Gastroesophageal sphincter (tissue), 4 donors: Measurements from ENCODE around the gene NDUFS4. TPM values are rescaled to one million over a fixed set of nuclear protein-coding genes. Genes with fewer than 3 reads are reported as not detected.

ENCODE experiments used
- ATAC-seq: fragments of 150-250 bp; one replicate; pipeline ENCODE4 v1.9.1; 2016; ENCODE audit warnings: mild to moderate bottlenecking, moderate library complexity
- H3K27ac ChIP-seq, 4 donors: fragments of 200-600 bp; sonication (generic) in 3 of 4; 1 replicate in 3 of 4; 2 replicates in 1 of 4; pipeline ENCODE4 v1.5.1; 2016 to 2019
- H3K27me3 ChIP-seq: fragments of 200-600 bp; sonication (generic); one replicate; pipeline ENCODE4 v1.5.1; 2019
- H3K36me3 ChIP-seq, 2 donors: fragments of 200-600 bp; sonication (generic); one replicate each; pipeline ENCODE4 v1.5.1; 2019; ENCODE audit warnings: control low read depth in 1 of 2
- H3K4me1 ChIP-seq, 3 donors: fragments of 200-600 bp; sonication (generic); 1 replicate in 2 of 3; 2 replicates in 1 of 3; pipeline ENCODE4 v1.5.1; 2016 to 2019; ENCODE audit warnings: control low read depth in 2 of 3
- H3K4me3 ChIP-seq, 2 donors: fragments of 200-600 bp; sonication (generic); one replicate each; pipeline ENCODE4 v1.5.1; 2019; ENCODE audit warnings: mild to moderate bottlenecking in 1 of 2, moderate library complexity in 1 of 2
- H3K9me3 ChIP-seq, 3 donors: fragments of 200-600 bp; sonication (generic); one replicate each; pipeline ENCODE4 v1.5.1; 2017 to 2019; ENCODE audit warnings: control low read depth in 2 of 3
- EP300 ChIP-seq: sonication (generic); formaldehyde crosslinking; IDR thresholded peaks from one replicate; pipeline ENCODE4 v1.6.1; 2017; ENCODE audit warnings: antibody characterized with exemption, mild to moderate bottlenecking
- POLR2A ChIP-seq, 2 donors: fragments of 450-650 bp; IDR thresholded peaks; one replicate each; pipeline ENCODE4 v1.6.1; 2017; ENCODE audit warnings: antibody characterized with exemption in 2 of 2, mild to moderate bottlenecking in 2 of 2, moderate library complexity in 1 of 2
- POLR2AphosphoS5 ChIP-seq: sonication (generic); formaldehyde crosslinking; IDR thresholded peaks from one replicate; pipeline ENCODE4 v1.6.1; 2017; ENCODE audit warnings: antibody characterized with exemption
- WGBS, 2 donors: methylation state at CpG; one replicate each; pipeline ENCODE4 v1.1.5; 2018; ENCODE audit warnings: low coverage in 1 of 2; 5-methylcytosine and 5-hydroxymethylcytosine counted together
- total RNA-seq, 4 donors: library from RNA; depleted of rRNA; stranded (reverse); fragments of >200 nt; gene quantifications; one replicate each; pipeline ENCODE4 v1.1.0, GENCODE V29; 2016
- TF ChIP-seq, protein P1 (sequence below), 4 experiments: fragments of 200-600 bp in 2 of 4; fragments of 450-650 bp in 2 of 4; sonication (generic) in 1 of 4; IDR thresholded peaks; one replicate each; pipeline ENCODE4 v1.5.1; 2017 to 2019; ENCODE audit warnings: antibody characterized with exemption in 4 of 4, mild to moderate bottlenecking in 2 of 4, moderate library complexity in 2 of 4

The NDUFS4 gene
- total RNA-seq, 4 donors from 2014 or later: 72.7 to 150 (median 123) TPM

- Histone ChIP-seq H3K36me3 (no peaks in the 10 kb centered on the region), H3K4me3 (no peak overlapping the region), H3K27me3 (no peaks in the 10 kb centered on the region), H3K4me1 (peaks cover 0 to 53% (median 5%) of the 10 kb centered on the region in 3 donors), H3K27ac (no peak overlapping the region), H3K9me3 (no peaks in the 10 kb centered on the region)
- WGBS, 2 donors: 96 to 98% methylated on average over 3 to 4 of the region's 4 CpGs
- TF ChIP-seq POLR2A (IDR thresholded peaks at IDR 0.05) (no peak), POLR2AphosphoS5 (no peak)
- no peak for ATAC-seq
Measured at GRCh38 chr5:53578854-53579253, 18.4 kb downstream of the NDUFS4 start.

GRCh38 chr5:53580547-53580946, 20.1 kb downstream of the NDUFS4 start:
- Histone ChIP-seq H3K4me3 (no peak overlapping the region), H3K9me3 (no peaks in the 10 kb centered on the region), H3K36me3 (no peaks in the 10 kb centered on the region), H3K4me1 (peaks cover 0 to 36% (median 5%) of the 10 kb centered on the region in 3 donors), H3K27me3 (no peaks in the 10 kb centered on the region), H3K27ac (no peak overlapping the region)
- no peak for ATAC-seq
- no peak for TF ChIP-seq EP300
- WGBS, 2 donors: 97% methylated on average over 4 to 5 of the region's 7 CpGs

DNA sequence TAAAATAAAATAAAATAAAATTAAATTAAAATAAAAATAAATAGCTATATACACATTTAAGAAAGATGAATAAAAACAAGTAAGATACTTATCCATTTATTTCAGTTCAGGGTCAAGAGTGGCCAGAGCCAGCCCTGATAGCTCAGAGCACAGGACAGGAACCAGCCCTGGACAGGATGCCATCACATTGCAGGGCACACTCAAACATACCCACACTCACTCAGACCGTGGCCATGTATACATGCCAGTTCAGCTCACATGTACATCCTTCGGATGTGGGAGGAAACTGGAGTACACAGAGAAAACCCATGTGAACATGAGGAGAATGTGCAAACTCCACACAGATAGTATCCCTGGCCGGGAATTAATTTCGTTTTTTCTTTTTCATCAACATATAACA, 21.8 kb downstream of the NDUFS4 start:
- H3K27ac ChIP-seq: no peak overlapping the region
- peaks cover 0 to 21% (median 5%) of the 10 kb centered on the region in 3 donors for H3K4me1 ChIP-seq
- H3K36me3 ChIP-seq: no peaks in the 10 kb centered on the region
- H3K9me3 ChIP-seq: no peaks in the 10 kb centered on the region
- WGBS, 2 donors: 74 to 89% methylated on average over 4 of the region's 4 CpGs
- H3K4me3 ChIP-seq: no peak overlapping the region
- H3K27me3 ChIP-seq: no peaks in the 10 kb centered on the region
- ATAC-seq: no peak
- TF ChIP-seq POLR2A (IDR thresholded peaks at IDR 0.05) (no peak), POLR2AphosphoS5 (no peak), EP300 (no peak)
- TF ChIP-seq, protein P1, sequence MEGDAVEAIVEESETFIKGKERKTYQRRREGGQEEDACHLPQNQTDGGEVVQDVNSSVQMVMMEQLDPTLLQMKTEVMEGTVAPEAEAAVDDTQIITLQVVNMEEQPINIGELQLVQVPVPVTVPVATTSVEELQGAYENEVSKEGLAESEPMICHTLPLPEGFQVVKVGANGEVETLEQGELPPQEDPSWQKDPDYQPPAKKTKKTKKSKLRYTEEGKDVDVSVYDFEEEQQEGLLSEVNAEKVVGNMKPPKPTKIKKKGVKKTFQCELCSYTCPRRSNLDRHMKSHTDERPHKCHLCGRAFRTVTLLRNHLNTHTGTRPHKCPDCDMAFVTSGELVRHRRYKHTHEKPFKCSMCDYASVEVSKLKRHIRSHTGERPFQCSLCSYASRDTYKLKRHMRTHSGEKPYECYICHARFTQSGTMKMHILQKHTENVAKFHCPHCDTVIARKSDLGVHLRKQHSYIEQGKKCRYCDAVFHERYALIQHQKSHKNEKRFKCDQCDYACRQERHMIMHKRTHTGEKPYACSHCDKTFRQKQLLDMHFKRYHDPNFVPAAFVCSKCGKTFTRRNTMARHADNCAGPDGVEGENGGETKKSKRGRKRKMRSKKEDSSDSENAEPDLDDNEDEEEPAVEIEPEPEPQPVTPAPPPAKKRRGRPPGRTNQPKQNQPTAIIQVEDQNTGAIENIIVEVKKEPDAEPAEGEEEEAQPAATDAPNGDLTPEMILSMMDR (IDR thresholded peaks at IDR 0.05): no peak

DNA sequence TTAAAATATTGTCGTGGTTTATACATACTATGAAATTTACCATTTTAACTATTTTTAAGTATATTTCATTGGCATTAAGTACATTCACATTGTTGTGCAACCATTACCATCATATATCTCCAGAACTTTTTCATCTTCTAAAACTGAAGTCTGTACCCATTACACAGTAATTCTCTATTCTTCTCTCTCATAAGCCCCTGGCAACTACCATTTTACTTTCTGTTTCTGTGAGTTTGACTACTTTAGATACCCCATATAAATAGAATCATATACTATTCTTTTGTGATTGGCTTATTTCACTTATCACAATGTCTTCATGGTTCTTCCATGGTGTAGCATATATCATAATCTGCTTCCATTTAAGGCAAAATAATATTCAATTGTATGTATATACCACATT, 30.3 kb downstream of the NDUFS4 start:
- Histone ChIP-seq H3K4me3 (no peak overlapping the region), H3K27me3 (no peaks in the 10 kb centered on the region), H3K4me1 (peaks cover 0 to 15% (median 0%) of the 10 kb centered on the region in 3 donors), H3K27ac (no peak overlapping the region), H3K36me3 (no peaks in the 10 kb centered on the region), H3K9me3 (no peaks in the 10 kb centered on the region)
- WGBS, 2 donors: 84 to 92% methylated on average over 1 of the region's 1 CpG
- TF ChIP-seq, protein P1 (IDR thresholded peaks at IDR 0.05): no peak
- TF ChIP-seq POLR2A (IDR thresholded peaks at IDR 0.05) (no peak), POLR2AphosphoS5 (no peak), EP300 (no peak)
- no peak for ATAC-seq

- no peak overlapping the region for H3K27ac ChIP-seq
- no peak for ATAC-seq
- H3K9me3 ChIP-seq: no peaks in the 10 kb centered on the region
- peaks cover 0 to 18% (median 0%) of the 10 kb centered on the region in 3 donors for H3K4me1 ChIP-seq
- H3K36me3 ChIP-seq: no peaks in the 10 kb centered on the region
- WGBS, 2 donors: 93 to 100% methylated on average over 1 of the region's 1 CpG
- TF ChIP-seq, protein P1 (IDR thresholded peaks at IDR 0.05): no peak
- TF ChIP-seq POLR2AphosphoS5: no peak
- no peak for TF ChIP-seq POLR2A (IDR thresholded peaks at IDR 0.05)
- no peak for TF ChIP-seq EP300
- H3K27me3 ChIP-seq: no peaks in the 10 kb centered on the region
- no peak overlapping the region for H3K4me3 ChIP-seq
Measured at GRCh38 chr5:53594419-53594818, 34.0 kb downstream of the NDUFS4 start.

- no peak for ATAC-seq
- Histone ChIP-seq H3K27me3 (no peaks in the 10 kb centered on the region), H3K9me3 (no peaks in the 10 kb centered on the region), H3K27ac (no peak overlapping the region), H3K4me3 (no peak overlapping the region), H3K4me1 (peaks cover 0 to 19% (median 0%) of the 10 kb centered on the region in 3 donors), H3K36me3 (no peaks in the 10 kb centered on the region)
- TF ChIP-seq, protein P1 (IDR thresholded peaks at IDR 0.05): no peak
- no peak for TF ChIP-seq POLR2AphosphoS5
- no peak for TF ChIP-seq POLR2A (IDR thresholded peaks at IDR 0.05)
- TF ChIP-seq EP300: no peak
- WGBS, 2 donors: 81% methylated on average over 3 to 4 of the region's 4 CpGs
Measured at GRCh38 chr5:53597894-53598293, 37.5 kb downstream of the NDUFS4 start.
